Activated CD8-positive, alpha-beta memory T cell treated with anti-CD3 and anti-CD28 coated beads for 24 hours (primary cell): ENCODE data around the gene MMP11.

Experiments
- DNase-seq: peaks from one replicate; pipeline ENCODE4 v3.0.0-alpha.2; 2020

The MMP11 gene

DNA sequence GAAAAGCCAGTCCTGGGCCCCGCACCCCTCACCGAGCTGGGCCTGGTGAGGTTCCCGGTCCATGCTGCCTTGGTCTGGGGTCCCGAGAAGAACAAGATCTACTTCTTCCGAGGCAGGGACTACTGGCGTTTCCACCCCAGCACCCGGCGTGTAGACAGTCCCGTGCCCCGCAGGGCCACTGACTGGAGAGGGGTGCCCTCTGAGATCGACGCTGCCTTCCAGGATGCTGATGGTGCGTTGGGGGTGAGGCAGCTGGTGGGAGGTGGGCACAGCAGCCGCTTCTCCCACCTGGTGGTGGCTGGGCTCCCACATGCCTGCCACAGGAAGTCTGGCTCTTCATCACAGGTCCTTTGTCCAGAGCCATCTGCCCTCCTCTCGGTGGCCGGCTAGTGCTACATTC lies 9.6 kb downstream of the MMP11 start:
- no peak for DNase-seq

GRCh38 chr22:23782703-23783102 lies 10.1 kb downstream of the MMP11 start:
- no peak for DNase-seq

DNA sequence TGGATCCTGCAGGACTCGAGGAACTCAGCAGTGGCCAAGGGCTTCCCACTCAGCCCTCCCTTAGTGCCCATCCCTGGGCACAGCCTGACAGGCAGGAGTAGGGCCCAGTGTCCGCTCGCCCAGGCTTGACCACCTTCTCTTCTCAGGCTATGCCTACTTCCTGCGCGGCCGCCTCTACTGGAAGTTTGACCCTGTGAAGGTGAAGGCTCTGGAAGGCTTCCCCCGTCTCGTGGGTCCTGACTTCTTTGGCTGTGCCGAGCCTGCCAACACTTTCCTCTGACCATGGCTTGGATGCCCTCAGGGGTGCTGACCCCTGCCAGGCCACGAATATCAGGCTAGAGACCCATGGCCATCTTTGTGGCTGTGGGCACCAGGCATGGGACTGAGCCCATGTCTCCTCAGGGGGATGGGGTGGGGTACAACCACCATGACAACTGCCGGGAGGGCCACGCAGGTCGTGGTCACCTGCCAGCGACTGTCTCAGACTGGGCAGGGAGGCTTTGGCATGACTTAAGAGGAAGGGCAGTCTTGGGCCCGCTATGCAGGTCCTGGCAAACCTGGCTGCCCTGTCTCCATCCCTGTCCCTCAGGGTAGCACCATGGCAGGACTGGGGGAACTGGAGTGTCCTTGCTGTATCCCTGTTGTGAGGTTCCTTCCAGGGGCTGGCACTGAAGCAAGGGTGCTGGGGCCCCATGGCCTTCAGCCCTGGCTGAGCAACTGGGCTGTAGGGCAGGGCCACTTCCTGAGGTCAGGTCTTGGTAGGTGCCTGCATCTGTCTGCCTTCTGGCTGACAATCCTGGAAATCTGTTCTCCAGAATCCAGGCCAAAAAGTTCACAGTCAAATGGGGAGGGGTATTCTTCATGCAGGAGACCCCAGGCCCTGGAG lies 10.9 kb downstream of the MMP11 start:
- no peak for DNase-seq

- no peak for DNase-seq
Observed at GRCh38 chr22:23784215-23784732, 11.6 kb downstream of the MMP11 start.

GRCh38 chr22:23786261-23786710 lies 13.6 kb downstream of the MMP11 start:
- no peak for DNase-seq

DNA sequence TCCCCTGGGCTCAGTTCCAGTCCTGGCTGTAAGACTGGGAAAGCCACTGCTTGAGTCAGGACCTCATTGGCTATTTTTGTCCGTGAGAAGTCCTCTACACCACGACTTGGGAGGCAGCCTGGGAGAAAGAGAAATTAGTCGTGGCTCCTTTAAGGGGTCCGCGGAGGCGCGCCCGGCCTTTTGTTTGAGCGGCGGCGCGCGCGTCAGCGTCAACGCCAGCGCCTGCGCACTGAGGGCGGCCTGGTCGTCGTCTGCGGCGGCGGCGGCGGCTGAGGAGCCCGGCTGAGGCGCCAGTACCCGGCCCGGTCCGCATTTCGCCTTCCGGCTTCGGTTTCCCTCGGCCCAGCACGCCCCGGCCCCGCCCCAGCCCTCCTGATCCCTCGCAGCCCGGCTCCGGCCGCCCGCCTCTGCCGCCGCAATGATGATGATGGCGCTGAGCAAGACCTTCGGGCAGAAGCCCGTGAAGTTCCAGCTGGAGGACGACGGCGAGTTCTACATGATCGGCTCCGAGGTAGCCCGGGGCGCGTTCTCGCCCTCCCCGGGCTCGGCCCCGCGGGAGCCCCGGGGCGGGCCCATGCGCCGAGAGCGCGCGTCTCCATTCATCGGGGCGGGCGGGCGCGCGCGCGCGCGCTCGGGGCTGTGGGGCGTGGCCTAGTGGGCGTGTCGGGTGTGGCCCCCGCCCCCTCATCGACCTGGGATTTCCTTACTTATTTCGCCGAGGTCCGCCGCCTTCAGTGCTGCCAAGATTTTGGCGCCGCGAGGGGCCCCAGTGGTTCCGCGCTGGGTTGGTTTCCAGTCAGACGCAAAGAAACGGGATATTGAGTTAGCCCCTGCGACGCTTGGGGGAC lies 14.3 kb downstream of the MMP11 start, which contains the start of gene SMARCB1:
SMARCB1 (plus strand) TSS at position 215 of the 848 bp plus-strand sequence; CDS start at position 419, 204 bp downstream.
- peak; percentile 96 for DNase-seq

- no peak for DNase-seq
Observed at GRCh38 chr22:23787600-23787896, 14.9 kb downstream of the MMP11 start.

DNA sequence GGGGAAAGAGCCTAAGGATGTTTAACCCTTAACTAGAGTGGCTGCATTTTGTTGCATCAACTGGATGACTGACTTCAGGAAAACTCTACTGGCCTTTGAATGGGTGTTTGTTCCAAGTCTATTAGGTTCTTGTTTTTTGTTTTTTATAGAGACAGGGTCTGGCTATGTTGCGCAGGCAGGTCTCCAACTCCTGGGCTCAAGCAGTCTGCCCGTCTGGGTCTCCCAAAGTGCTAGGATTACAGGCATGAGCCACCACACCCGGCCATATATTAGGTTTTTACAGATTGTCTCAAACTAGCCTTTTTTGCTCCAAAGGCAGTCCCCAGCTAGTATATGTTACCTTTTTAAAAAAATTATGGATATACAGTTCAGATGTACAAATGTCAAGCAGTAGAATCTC lies 15.3 kb downstream of the MMP11 start:
- no peak for DNase-seq

DNA sequence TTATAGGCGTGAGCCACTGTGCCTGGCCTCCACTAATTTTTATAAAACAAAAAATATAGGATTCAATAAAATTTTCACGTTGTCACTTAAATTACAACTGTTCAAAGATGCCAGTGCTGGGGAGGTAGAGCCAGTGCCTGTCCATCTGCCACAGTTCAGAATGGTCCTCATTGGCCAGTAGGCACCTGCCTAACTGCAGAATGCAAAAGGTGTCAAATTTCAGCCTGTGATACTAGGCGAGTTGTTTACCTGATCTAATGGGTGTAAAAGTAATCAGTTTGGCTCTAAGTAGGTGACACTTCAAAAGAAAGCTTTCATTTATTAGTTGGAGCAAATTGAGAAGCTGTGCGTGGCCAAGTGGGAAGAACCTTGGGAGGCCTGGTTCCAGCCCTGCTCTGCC lies 16.5 kb downstream of the MMP11 start:
- no peak for DNase-seq

- DNase-seq = no peak
Observed at GRCh38 chr22:23789638-23790037, 17.0 kb downstream of the MMP11 start.

DNA sequence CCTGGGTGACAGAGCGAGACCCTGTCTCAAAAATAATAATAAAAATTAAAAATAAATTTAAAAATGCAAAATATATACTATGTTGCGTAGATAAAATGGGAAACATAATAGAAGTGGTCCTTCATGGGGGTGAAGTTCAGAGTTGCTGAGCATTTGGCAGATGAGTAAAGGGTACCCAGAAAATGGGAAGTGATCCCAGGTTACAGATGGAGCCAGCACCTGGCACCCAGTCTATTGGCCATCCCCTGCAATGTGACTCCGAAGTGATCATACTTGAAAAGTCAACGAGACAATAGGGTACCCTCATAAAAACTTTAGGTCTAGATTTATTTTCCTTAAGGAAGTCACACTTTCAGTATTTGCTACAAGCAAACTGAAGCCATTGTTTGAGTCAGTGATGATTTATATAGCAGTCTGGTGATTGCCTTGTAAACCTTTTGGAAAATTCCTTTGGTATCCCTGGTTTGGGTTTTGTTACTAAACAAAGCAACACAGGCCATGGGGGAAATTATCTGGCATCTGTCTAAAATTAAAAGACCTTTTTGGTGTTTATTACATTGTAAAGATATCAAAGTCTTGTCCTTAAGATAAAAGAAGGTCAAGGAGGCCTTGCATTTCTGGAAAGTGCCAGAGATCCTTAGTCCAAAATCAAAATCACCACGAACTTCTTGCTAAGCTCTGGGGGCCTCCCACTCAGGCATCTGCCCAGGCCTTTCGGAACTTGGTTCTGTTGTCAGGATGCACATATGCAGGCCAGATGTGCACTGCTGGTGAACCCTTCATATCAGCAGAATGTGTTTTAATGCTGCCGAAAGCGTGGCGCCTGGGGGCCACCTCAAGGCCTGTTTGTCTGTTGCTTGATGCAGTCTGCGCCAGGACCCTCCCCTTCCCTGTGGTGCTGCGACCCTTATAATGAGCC lies 18.4 kb downstream of the MMP11 start:
- no peak for DNase-seq

DNA sequence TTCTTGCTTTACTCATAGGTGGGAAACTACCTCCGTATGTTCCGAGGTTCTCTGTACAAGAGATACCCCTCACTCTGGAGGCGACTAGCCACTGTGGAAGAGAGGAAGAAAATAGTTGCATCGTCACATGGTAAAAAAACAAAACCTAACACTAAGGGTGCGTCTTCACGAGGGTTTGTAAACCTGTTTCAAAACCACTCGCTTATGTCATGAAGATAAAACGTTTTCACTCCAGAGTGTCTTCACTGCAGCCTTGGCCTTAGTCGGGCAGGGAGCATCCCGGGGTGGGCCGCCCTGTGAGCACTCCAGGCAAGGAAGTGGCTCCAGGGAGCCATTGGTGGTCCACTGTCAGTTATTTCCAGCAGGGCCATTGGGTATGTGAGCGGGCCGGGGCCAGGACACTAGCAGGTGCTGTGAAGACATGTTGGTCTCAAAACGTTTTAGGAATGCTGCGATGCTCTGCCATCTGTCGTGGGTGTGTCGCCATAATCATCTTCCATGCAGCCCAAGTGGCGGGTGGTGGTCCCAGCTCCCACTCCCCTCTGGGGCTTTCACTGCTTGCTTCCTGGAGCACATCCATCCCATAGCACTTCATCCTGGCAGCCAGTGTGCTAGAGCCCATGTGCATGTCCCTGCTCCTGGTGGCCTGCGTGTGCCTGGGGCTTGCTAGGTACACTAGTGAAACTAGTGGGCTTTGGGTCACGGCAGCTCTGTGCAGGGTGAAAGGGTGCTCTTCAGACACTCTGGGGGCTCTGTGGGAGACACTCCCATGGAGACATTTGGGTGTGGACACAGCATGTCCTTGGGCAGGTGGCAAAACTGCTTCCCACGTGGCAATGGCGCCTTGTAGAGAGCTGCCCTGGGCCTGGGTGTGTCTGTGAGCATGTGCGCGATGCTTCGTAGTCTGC lies 19.3 kb downstream of the MMP11 start:
- no peak for DNase-seq

GRCh38 chr22:23793326-23793725 lies 20.7 kb downstream of the MMP11 start:
- no peak for DNase-seq

- no peak for DNase-seq
Observed at GRCh38 chr22:23796461-23796860, 23.8 kb downstream of the MMP11 start.

DNA sequence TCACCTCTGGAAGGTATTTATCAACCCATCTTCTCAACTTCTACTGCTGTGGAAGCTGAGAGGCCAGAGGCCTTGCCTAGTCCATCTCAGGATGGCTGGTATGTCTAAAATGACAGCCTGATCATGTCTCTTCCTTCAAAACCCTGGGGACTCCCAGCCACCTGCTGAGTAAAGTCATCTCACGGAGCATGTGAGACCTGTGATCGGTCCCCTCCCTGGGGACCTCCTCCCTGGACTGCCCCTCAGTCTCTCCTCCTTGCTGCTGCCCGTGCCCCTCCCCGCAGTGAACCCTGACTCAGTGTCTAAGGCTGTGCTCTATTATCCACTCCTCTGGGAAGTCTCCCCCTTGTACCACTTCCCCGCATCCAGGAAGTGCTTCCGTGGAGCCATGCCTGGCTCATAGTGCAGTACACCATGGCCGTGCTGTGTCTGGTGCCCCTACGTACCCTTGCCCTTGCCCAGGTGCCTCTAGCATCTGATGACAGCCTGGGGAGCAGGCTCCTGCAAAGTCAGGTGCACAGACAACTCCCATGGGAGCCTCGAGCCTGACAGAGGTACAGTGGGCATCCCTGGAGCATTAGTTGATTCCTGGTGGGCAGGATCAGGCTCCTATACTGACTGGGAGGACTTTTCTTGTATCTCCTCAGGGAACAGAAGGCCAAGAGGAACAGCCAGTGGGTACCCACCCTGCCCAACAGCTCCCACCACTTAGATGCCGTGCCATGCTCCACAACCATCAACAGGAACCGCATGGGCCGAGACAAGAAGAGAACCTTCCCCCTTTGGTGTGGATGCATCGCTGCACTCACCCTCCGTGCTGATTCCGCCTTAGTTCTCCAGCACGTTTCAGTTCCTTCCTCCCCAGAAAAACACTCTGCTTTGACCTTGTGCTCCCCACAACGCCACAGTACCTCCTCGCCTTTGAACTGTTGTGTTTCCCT lies 27.9 kb downstream of the MMP11 start:
- no peak for DNase-seq

GRCh38 chr22:23801238-23801821 lies 28.7 kb downstream of the MMP11 start:
- no peak for DNase-seq

GRCh38 chr22:23801886-23802377 lies 29.3 kb downstream of the MMP11 start:
- no peak for DNase-seq

DNA sequence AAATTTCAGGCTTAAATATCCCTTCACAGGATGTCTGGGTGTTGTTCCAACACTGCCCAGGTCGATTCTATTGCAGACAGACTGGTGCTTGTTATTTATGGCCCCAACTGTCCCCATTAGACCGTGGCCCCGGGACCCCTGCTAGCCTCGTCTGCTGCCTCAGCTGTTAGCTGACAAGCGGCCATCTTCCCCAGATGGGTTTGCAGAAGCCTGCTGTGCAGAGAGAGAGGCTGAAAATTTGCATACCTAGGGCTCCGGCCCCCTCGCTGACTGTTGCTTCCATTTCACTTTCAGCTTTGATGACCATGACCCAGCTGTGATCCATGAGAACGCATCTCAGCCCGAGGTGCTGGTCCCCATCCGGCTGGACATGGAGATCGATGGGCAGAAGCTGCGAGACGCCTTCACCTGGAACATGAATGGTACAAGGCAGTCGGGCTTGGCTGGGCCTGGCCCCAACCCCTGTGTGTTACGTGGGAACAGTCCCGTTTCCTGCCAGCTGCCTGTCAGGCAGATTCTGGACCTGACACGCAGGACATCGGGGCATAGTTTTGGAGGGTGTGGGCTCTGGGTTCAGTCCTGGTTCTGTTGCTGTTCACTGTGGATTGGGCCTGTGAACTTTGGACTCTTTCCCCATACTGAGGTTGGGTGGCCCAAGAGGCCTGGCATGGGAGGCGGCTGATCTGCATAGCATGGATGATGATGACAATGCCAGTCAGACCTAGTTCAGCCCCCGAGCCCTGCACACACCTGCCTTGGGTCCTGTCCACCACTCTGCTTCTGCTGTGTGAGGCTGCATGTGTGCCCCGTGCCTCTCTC lies 30.6 kb downstream of the MMP11 start:
- no peak for DNase-seq

DNA sequence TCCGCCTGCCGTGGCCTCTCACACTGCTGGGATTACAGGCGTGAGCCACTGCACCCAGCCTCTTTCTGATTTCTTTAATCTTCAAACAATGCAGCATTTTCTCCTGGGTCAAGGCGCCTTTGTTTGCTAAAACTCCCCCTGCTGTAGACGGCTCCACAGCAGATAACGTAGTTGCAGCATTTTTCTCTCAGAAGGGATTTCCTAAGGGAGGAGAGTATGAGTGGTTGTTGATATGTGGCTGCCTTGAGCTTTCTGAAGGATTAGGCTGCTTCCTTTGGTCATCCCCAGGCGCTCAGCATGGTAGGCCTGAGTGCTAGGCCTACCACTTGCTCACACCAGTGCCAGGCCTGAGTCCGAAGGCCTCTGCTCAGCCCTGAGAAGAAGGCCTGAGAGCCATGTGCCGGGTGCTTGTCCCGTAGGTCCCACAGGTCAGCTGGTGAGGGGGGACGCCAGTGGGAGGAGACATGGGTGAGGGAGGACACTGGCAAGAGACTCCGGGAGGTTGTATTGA lies 32.2 kb downstream of the MMP11 start:
- DNase-seq = no peak
